Measurements from ENCODE around the gene GOLGA5. TPM values are rescaled to one million over a fixed set of nuclear protein-coding genes. Genes with fewer than 3 reads are reported as not detected.

Gene GOLGA5
- total and polyA plus RNA-seq, 2 donors (not counting 1 experiment from before 2014, with no cell fraction given), result 13.3 to 23.1 TPM

GRCh38 chr14:92800525-92800924, 6.4 kb downstream of the GOLGA5 start:
- peaks cover 7 to 23% of the 10 kb centered on the region in 2 donors for H3K4me1 ChIP-seq (ENCODE audit: control insufficient read depth in 2 of 2, insufficient read depth in 2 of 2, low read length in 2 of 2)
- H3K9me3 ChIP-seq (ENCODE audit: control extremely low read depth in 1 of 3, control insufficient read depth in 2 of 3, insufficient read depth in 1 of 3, low read length in 2 of 3), result peaks cover 0 to 2% (median 0%) of the 10 kb centered on the region in 3 donors
- no peak for TF ChIP-seq EZH2 (IDR thresholded peaks at IDR 0.05; ENCODE audit: borderline replicate concordance, insufficient read depth, low read depth, low read length, poor library complexity, severe bottlenecking)
- TF ChIP-seq, protein P1, sequence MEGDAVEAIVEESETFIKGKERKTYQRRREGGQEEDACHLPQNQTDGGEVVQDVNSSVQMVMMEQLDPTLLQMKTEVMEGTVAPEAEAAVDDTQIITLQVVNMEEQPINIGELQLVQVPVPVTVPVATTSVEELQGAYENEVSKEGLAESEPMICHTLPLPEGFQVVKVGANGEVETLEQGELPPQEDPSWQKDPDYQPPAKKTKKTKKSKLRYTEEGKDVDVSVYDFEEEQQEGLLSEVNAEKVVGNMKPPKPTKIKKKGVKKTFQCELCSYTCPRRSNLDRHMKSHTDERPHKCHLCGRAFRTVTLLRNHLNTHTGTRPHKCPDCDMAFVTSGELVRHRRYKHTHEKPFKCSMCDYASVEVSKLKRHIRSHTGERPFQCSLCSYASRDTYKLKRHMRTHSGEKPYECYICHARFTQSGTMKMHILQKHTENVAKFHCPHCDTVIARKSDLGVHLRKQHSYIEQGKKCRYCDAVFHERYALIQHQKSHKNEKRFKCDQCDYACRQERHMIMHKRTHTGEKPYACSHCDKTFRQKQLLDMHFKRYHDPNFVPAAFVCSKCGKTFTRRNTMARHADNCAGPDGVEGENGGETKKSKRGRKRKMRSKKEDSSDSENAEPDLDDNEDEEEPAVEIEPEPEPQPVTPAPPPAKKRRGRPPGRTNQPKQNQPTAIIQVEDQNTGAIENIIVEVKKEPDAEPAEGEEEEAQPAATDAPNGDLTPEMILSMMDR (IDR thresholded peaks at IDR 0.05), result no peak
- peak overlapping the region in 1 of 2 donors; percentile 9 for H3K27ac ChIP-seq (ENCODE audit: low read length in 2 of 2)
- peaks cover 81% of the 10 kb centered on the region for H3K79me2 ChIP-seq (ENCODE audit: control insufficient read depth, insufficient read depth, low read length)
- peaks cover 55% of the 10 kb centered on the region for H3K4me1 Mint-ChIP-seq
- POLR2A ChIA-PET, result no interaction called here
- intact Hi-C loops (cut with micrococcal nuclease), result no loop called here
- ATAC-seq (ENCODE audit: low read depth) (no peak), DNase-seq (no peak)
- CTCF ChIA-PET, result interaction anchor here (0.6 to 1.5 kb wide), 2 partner anchors 9 to 45 kb away, joined by 3 to 5 read pairs; no protein-coding TSS in a partner anchor
- H3K4me3 ChIP-seq (ENCODE audit: control extremely low read depth in 1 of 5, extremely low read depth in 1 of 5, insufficient read depth in 1 of 5, low read depth in 2 of 5, low read length in 4 of 5), result no peak overlapping the region
- no peaks in the 10 kb centered on the region for H3K27me3 Mint-ChIP-seq
- peak overlapping the region; percentile 28 for H3K4me2 ChIP-seq (replicated peaks; ENCODE audit: low read depth, low read length, poor library complexity, severe bottlenecking)
- no peaks in the 10 kb centered on the region for H3K27me3 ChIP-seq (replicated peaks in 1 of 4; ENCODE audit: control extremely low read depth in 1 of 4, control insufficient read depth in 3 of 4, insufficient read depth in 4 of 4, low read length in 3 of 4)
- peaks cover 57% of the 10 kb centered on the region for H4K20me1 ChIP-seq (ENCODE audit: control insufficient read depth, insufficient read depth, low read length, poor library complexity, severe bottlenecking)
- no peaks in the 10 kb centered on the region for H3K9me3 Mint-ChIP-seq (ENCODE audit: insufficient read depth)
- 42% methylated on average over 3 of the region's 3 CpGs for WGBS (ENCODE audit: insufficient coverage)
- H2AFZ ChIP-seq (ENCODE audit: insufficient read depth, low read depth, low read length, poor library complexity, severe bottlenecking), result no peak overlapping the region
- H3K27ac Mint-ChIP-seq, result no peak overlapping the region
- H3K36me3 ChIP-seq (replicated peaks in 1 of 2; ENCODE audit: control extremely low read depth in 1 of 2, control insufficient read depth in 1 of 2, extremely low read depth in 1 of 2, insufficient read depth in 2 of 2, low read length in 1 of 2), result peaks cover 13 to 40% of the 10 kb centered on the region in 2 experiments
- H3K4me3 Mint-ChIP-seq, result no peak overlapping the region
- H3K9ac ChIP-seq (ENCODE audit: low read length), result no peak overlapping the region

DNA sequence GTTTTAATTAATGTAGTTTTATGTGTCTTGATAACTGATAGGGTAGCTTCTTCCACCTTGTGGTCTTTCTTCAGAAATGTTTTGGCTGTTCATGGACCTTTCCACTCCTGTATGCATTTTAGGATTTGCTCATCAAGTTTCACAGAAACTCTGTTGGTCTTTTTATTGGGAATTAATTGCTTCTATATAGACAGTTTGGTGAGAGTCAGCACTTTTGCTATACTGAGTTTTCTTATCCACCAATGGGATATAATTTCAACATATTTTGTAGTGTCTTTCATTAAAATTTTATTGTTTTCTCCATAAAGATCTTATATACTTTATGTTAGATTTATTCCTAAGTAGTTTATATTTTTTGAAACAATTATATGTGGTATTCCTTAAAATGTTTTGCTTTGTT, 7.8 kb downstream of the GOLGA5 start:
- Mint-ChIP-seq H3K27me3 (no peaks in the 10 kb centered on the region), H3K4me1 (peaks cover 50% of the 10 kb centered on the region), H3K4me3 (no peak overlapping the region), H3K27ac (no peak overlapping the region), H3K9me3 (ENCODE audit: insufficient read depth) (no peaks in the 10 kb centered on the region)
- ATAC-seq (ENCODE audit: low read depth) (no peak), DNase-seq (no peak)
- Histone ChIP-seq H3K36me3 (replicated peaks in 1 of 2; ENCODE audit: control extremely low read depth in 1 of 2, control insufficient read depth in 1 of 2, extremely low read depth in 1 of 2, insufficient read depth in 2 of 2, low read length in 1 of 2) (peaks cover 15 to 45% of the 10 kb centered on the region in 2 experiments), H3K9me3 (ENCODE audit: control extremely low read depth in 1 of 3, control insufficient read depth in 2 of 3, insufficient read depth in 1 of 3, low read length in 2 of 3) (peaks cover 0 to 2% (median 0%) of the 10 kb centered on the region in 3 donors), H3K79me2 (ENCODE audit: control insufficient read depth, insufficient read depth, low read length) (peaks cover 76% of the 10 kb centered on the region), H3K4me2 (replicated peaks; ENCODE audit: low read depth, low read length, poor library complexity, severe bottlenecking) (no peak overlapping the region), H3K4me1 (ENCODE audit: control insufficient read depth in 2 of 2, insufficient read depth in 2 of 2, low read length in 2 of 2) (peaks cover 5 to 18% of the 10 kb centered on the region in 2 donors), H3K4me3 (ENCODE audit: control extremely low read depth in 1 of 5, extremely low read depth in 1 of 5, insufficient read depth in 1 of 5, low read depth in 2 of 5, low read length in 4 of 5) (no peak overlapping the region), H4K20me1 (ENCODE audit: control insufficient read depth, insufficient read depth, low read length, poor library complexity, severe bottlenecking) (peaks cover 65% of the 10 kb centered on the region), H3K9ac (ENCODE audit: low read length) (no peak overlapping the region), H2AFZ (ENCODE audit: insufficient read depth, low read depth, low read length, poor library complexity, severe bottlenecking) (no peak overlapping the region), H3K27ac (ENCODE audit: low read length in 2 of 2) (no peak overlapping the region), H3K27me3 (replicated peaks in 1 of 4; ENCODE audit: control extremely low read depth in 1 of 4, control insufficient read depth in 3 of 4, insufficient read depth in 4 of 4, low read length in 3 of 4) (no peaks in the 10 kb centered on the region)
- intact Hi-C loops (cut with micrococcal nuclease), result no loop called here
- no peak for TF ChIP-seq EZH2 (IDR thresholded peaks at IDR 0.05; ENCODE audit: borderline replicate concordance, insufficient read depth, low read depth, low read length, poor library complexity, severe bottlenecking)
- TF ChIP-seq, protein P1 (IDR thresholded peaks at IDR 0.05), result no peak
- ChIA-PET CTCF (no interaction called here), POLR2A (no interaction called here)
